ENCODE data around the gene OOEP.

DNA sequence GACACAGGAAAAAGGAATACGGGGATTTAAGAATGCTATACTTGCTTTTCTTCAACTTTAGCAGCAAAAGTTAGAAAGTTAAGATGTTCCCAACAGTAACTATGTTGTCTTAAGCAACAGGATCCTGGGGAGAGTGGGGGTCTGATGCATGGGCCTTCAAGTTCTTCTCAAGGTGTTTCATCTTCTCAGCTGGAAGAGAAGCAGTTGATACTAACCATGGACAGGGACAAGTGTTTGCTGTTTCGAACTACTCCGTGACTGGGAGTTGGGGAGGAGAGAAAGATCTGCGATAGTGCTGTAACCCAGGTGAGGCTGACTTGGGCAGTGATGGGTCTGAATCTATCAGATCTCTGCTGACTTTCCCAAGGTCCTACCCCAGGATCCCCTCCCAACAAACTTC lies 1.0 kb downstream of the OOEP start:
- TF ChIP-seq EZH2 (IDR thresholded peaks at IDR 0.05; ENCODE audit: low read depth) (no peak), CTCF (conservative IDR thresholded peaks at IDR 0.05) (no peak)
